Pancreas (tissue), 10 donors: ENCODE data around the gene KCNK10. TPM values are rescaled to one million over a fixed set of nuclear protein-coding genes. Genes with fewer than 3 reads are reported as not detected.

Experiments
- ATAC-seq, 4 donors: fragments of 200-7000 bp; cut with Tn5 transposase; one replicate each; pipeline versions ENCODE4 v1.8.0 to v1.9.1; 2020; ENCODE audit warnings: mild to moderate bottlenecking in 4 of 4, moderate library complexity in 4 of 4
- DNase-seq, 6 donors: peaks; one replicate each; pipeline ENCODE4 v3.0.0-alpha.2; 2020
- FAIRE-seq: peaks from 2 replicates; lab custom pipeline; 2012; peaks lifted over from hg19 to GRCh38; lab: Jason Lieb, UNC
- H3K27ac ChIP-seq, 4 donors: fragments of 200-600 bp; sonication (generic); 1 replicate in 3 of 4; 2 replicates in 1 of 4; pipeline versions ENCODE4 v1.5.0 to v1.8.0; 2020
- H3K27me3 ChIP-seq, 4 donors: fragments of 200-600 bp; one replicate each; pipeline ENCODE4 v1.8.0; 2021
- H3K36me3 ChIP-seq, 3 donors: fragments of 200-600 bp; sonication (generic) in 1 of 3; one replicate each; pipeline versions ENCODE4 v1.5.0 to v1.8.0; 2020 to 2021
- H3K4me1 ChIP-seq, 3 donors: fragments of 200-600 bp; one replicate each; pipeline ENCODE4 v1.8.0; 2021
- H3K4me3 ChIP-seq, 4 donors: fragments of 200-600 bp; sonication (generic) in 2 of 4; one replicate each; pipeline versions ENCODE4 v1.5.0 to v1.8.0; 2020 to 2021
- H3K9me3 ChIP-seq, 4 donors: fragments of 200-600 bp; one replicate each; pipeline ENCODE4 v1.8.0; 2021
- WGBS, 2 donors: extraction: QIAGEN DNeasy Blood & Tissue Kit; methylation state at CpG; one replicate each; pipeline ENCODE4 v1.1.7; 2013; 5-methylcytosine and 5-hydroxymethylcytosine counted together
- intact Hi-C, 3 donors: fragments of 100-400 bp; cut with DNase I; formaldehyde crosslinking; loops; one replicate each; pipeline versions ENCODE4 v1.11.1 to v1.14.2; 2022
- polyA plus RNA-seq, 2 donors: library from polyadenylated mRNA; stranded (reverse); fragments of 200-250 nt; gene quantifications; one replicate each; pipeline ENCODE4 v1.2.3, GENCODE V29; 2013
- total RNA-seq, 6 donors: library from RNA; stranded (reverse); fragmentation: NEBNext Ultra II Directional in 4 of 6; extraction: Animal tissue kit (Norgen Biotek cat#: 25700) in 4 of 6; gene quantifications; one replicate each; pipeline versions ENCODE4 v1.2.1 to v1.2.4, GENCODE V29; 2021 to 2023
- TF ChIP-seq, protein P1 (sequence below), 4 donors: fragments of 200-600 bp; sonication (generic) in 3 of 4; IDR thresholded peaks; one replicate each; pipeline versions ENCODE4 v1.5.0 to v1.8.0; 2021; ENCODE audit warnings: antibody characterized with exemption in 4 of 4
- donor health status: healthy with polysubstance abuse.
- donor health status: DM: no; HTN: no; CAD: no; lungs with moderate emphysema.
- donor health status: DM: no; HTN: no; CAD: no.
- donor health status: control.
- donor health status: control.
- donor health status: Bipolar disorder and iron deficiency.
- donor health status: DM: yes; HTN: yes; CAD: no.
- donor health status: DM: no; HTN: no; CAD: no.
- donor health status: DM: no; HTN: no; CAD: no.
- donor health status: DM: yes; HTN: yes; CAD: no.

The KCNK10 gene
- total and polyA plus RNA-seq, 8 donors: 0.42 to 2.3 (median 1.1) TPM

DNA sequence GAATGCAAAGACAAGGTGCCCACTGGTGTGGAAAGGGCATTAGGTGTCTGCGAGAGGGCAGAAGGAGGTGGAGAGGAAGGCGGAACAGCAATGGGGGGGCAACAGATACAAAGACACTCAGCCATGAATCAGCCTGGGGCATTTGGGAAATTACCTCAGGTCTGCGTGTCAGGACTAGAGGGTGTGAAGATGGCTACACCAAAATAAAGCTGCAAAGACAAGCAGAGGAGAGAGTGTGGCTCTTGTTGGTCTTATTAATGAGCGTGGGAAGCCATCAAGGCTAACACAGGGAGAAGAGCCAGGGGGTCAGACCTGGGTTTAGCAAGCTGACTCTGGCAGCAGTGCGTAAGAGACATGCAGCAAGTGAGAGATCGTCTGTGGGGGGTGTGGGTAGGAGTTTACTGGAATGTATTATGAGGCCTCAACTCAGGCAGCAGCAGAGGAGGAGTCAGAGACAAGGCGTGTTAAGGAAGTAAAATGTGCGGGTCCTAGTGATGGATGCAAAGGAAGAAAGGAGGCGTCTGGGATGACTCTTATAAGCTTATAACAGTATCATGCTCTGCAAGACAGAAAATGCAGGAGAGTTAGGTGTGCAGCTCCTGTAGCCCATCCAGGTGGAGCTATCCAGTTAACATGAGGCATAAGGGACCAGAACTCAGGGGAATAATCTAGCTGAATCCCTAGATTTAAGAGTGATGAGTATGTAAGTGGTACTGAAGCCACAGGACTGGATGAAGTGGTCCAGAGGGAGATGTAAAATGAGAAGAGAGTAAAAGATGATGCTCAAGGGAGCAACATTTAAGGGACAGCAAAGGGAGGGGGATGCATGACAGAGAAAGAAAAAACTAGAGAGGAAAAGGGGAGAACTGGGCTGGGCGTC is 50.4 kb downstream of the KCNK10 start:
- ATAC-seq: no peak
- H3K27me3 ChIP-seq: no peaks in the 10 kb centered on the region
- H3K27ac ChIP-seq: no peak overlapping the region
- no peaks in the 10 kb centered on the region for H3K9me3 ChIP-seq
- DNase-seq: no peak
- TF ChIP-seq, protein P1, sequence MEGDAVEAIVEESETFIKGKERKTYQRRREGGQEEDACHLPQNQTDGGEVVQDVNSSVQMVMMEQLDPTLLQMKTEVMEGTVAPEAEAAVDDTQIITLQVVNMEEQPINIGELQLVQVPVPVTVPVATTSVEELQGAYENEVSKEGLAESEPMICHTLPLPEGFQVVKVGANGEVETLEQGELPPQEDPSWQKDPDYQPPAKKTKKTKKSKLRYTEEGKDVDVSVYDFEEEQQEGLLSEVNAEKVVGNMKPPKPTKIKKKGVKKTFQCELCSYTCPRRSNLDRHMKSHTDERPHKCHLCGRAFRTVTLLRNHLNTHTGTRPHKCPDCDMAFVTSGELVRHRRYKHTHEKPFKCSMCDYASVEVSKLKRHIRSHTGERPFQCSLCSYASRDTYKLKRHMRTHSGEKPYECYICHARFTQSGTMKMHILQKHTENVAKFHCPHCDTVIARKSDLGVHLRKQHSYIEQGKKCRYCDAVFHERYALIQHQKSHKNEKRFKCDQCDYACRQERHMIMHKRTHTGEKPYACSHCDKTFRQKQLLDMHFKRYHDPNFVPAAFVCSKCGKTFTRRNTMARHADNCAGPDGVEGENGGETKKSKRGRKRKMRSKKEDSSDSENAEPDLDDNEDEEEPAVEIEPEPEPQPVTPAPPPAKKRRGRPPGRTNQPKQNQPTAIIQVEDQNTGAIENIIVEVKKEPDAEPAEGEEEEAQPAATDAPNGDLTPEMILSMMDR (IDR thresholded peaks at IDR 0.05): no peak
- H3K4me1 ChIP-seq: peaks cover 0 to 9% (median 4%) of the 10 kb centered on the region in 3 donors
- WGBS, 2 donors: 87 to 90% methylated on average over 10 of the region's 10 CpGs
- FAIRE-seq: no peak
- H3K36me3 ChIP-seq: no peaks in the 10 kb centered on the region
- no peak overlapping the region for H3K4me3 ChIP-seq
- intact Hi-C loops: no loop called here

- intact Hi-C loops: no loop called here
- WGBS, 2 donors: 38 to 40% methylated on average over 2 of the region's 2 CpGs
- H3K4me1 ChIP-seq: peaks cover 0 to 9% (median 4%) of the 10 kb centered on the region in 3 donors
- H3K36me3 ChIP-seq: no peaks in the 10 kb centered on the region
- TF ChIP-seq, protein P1 (IDR thresholded peaks at IDR 0.05): no peak
- no peaks in the 10 kb centered on the region for H3K27me3 ChIP-seq
- peak overlapping the region; percentile 42 to 78 (median 70) for H3K27ac ChIP-seq
- peak; percentile 56 to 72 (median 66) for ATAC-seq
- peak in 2 of 6 donors; percentile 25 to 29 for DNase-seq
- FAIRE-seq: no peak
- H3K9me3 ChIP-seq: no peaks in the 10 kb centered on the region
- H3K4me3 ChIP-seq: peak overlapping the region in 1 of 4 donors; percentile 25
Measured at GRCh38 chr14:88271205-88271604, 51.9 kb downstream of the KCNK10 start.

DNA sequence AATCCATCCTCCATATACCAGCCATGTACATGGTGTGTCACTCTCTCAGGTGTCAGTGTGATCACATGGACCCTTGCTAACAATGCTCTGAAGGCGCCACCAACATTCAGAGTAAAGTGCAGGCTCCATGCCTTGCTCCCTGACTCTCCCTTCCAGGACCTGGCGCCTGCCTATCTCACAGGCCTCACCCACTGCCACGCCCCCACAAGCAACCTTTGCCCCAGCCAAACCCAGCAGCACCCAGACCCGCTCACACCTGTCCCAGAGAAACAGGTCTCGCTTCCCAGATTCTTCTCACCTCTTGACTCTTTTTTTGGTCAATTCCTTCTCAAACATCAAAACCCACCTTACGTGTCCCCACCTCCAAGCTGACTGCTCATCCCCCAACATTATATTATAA is 52.3 kb downstream of the KCNK10 start:
- intact Hi-C loops: no loop called here
- FAIRE-seq (no peak), DNase-seq (peak; percentile 78 to 89 (median 85)), ATAC-seq (peak; percentile 99)
- Histone ChIP-seq H3K4me1 (peaks cover 0 to 9% (median 4%) of the 10 kb centered on the region in 3 donors), H3K36me3 (no peaks in the 10 kb centered on the region), H3K27me3 (no peaks in the 10 kb centered on the region), H3K4me3 (peak overlapping the region in 2 of 4 donors; percentile 25), H3K9me3 (no peaks in the 10 kb centered on the region), H3K27ac (peak overlapping the region; percentile 42 to 78 (median 70))
- TF ChIP-seq, protein P1 (IDR thresholded peaks at IDR 0.05): no peak
- 21 to 23% methylated on average over 6 of the region's 6 CpGs for WGBS, 2 donors

DNA sequence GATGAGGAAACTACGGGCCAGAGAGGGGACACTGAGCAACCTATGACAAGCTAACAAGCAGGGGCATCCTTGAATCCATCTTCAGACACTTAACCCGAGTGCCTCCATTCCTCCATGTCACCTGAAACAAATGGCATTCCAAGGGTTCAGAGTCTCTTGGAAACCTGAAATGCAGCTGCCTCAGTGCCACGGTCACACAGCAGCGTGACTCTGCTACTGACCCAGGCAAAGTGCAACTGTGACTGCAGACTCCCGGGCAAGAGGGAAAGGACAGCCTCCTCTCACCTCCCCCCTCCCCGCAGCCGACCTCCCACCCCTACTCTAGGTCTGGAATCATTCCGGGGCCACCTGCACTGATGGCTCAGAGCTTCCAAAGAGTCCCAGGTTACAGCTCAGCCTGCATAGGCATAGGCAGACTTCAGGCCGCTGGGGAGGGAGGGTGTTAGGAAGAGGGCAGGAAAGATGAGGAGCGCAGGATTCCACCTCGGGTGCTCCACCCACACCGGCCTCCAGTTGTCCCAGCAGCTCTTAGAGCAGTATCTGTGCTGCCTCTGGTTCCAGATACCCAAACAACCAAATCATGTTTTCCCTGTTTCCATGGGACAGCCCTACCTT is 53.2 kb downstream of the KCNK10 start:
- WGBS, 2 donors: 16 to 19% methylated on average over 12 of the region's 12 CpGs
- intact Hi-C loops: no loop called here

More for the DNA sequence above, 53.2 kb downstream of the KCNK10 start:
- H3K4me3 ChIP-seq: peak overlapping the region in 2 of 4 donors; percentile 25
- no peaks in the 10 kb centered on the region for H3K9me3 ChIP-seq
- FAIRE-seq: no peak
- peaks cover 0 to 9% (median 4%) of the 10 kb centered on the region in 3 donors for H3K4me1 ChIP-seq
- peak in 4 of 6 donors; percentile 16 to 60 (median 22) for DNase-seq
- H3K27ac ChIP-seq: peak overlapping the region in 3 of 4 donors; percentile 10 to 78 (median 72)
- ATAC-seq: peak; percentile 62 to 67 (median 66)
- TF ChIP-seq, protein P1 (IDR thresholded peaks at IDR 0.05): no peak
- no peaks in the 10 kb centered on the region for H3K27me3 ChIP-seq
- no peaks in the 10 kb centered on the region for H3K36me3 ChIP-seq
